Neural progenitor cell (in vitro differentiated cells): ENCODE measurements around the gene TTLL8. TPM values are rescaled to one million over a fixed set of nuclear protein-coding genes. Genes with fewer than 3 reads are reported as not detected.

Source experiments
- DNase-seq: peaks from one replicate; pipeline ENCODE4 v3.0.0-alpha.2; 2016; ENCODE audit warnings: low spot score
- H2AFZ ChIP-seq: fragments of 200-600 bp; sonication (generic); replicated peaks from 2 replicates; pipeline ENCODE4 v1.6.1; 2016; ENCODE audit warnings: antibody characterized with exemption
- H3F3A ChIP-seq: fragments of 200-600 bp; sonication (generic); 2 replicates; pipeline ENCODE4 v1.6.1; 2016; ENCODE audit warnings: antibody characterized with exemption, low read depth
- H3K27ac ChIP-seq: fragments of 200-600 bp; sonication (generic); 2 replicates; pipeline ENCODE4 v1.5.1; 2016; ENCODE audit warnings: mild to moderate bottlenecking
- H3K27me3 ChIP-seq: fragments of 200-600 bp; sonication (generic); 2 replicates; pipeline ENCODE4 v1.6.1; 2016; ENCODE audit warnings: mild to moderate bottlenecking, moderate library complexity
- H3K36me3 ChIP-seq: fragments of 200-600 bp; sonication (generic); 2 replicates; pipeline ENCODE4 v1.5.1; 2016
- H3K4me1 ChIP-seq: fragments of 200-600 bp; sonication (generic); 2 replicates; pipeline ENCODE4 v1.6.1; 2016; ENCODE audit warnings: mixed run types
- H3K4me2 ChIP-seq: fragments of 200-600 bp; sonication (generic); 2 replicates; pipeline ENCODE4 v1.6.1; 2016
- H3K4me3 ChIP-seq: fragments of 200-600 bp; sonication (generic); 2 replicates; pipeline ENCODE4 v1.5.1; 2016
- H3K79me2 ChIP-seq: fragments of 200-600 bp; sonication (generic); 2 replicates; pipeline ENCODE4 v1.6.1; 2016; ENCODE audit warnings: low read depth
- H3K9ac ChIP-seq: fragments of 200-600 bp; sonication (generic); 2 replicates; pipeline ENCODE4 v1.6.1; 2016
- H3K9me3 ChIP-seq: fragments of 200-600 bp; sonication (generic); 2 replicates; pipeline ENCODE4 v1.5.1; 2016; ENCODE audit warnings: low read depth
- H4K20me1 ChIP-seq: fragments of 200-600 bp; sonication (generic); 2 replicates; pipeline ENCODE4 v1.6.1; 2016; ENCODE audit warnings: low read depth
- H3K27ac Mint-ChIP-seq: 3 replicates; pipeline ENCODE4 v1.8.0; 2021; ENCODE audit warnings: mixed read lengths
- H3K27me3 Mint-ChIP-seq: 2 replicates; pipeline ENCODE4 v1.8.0; 2022; ENCODE audit warnings: low read depth, mild to moderate bottlenecking, inconsistent platforms, moderate library complexity, mixed read lengths; ENCODE audit not compliant: insufficient read depth
- H3K36me3 Mint-ChIP-seq: 3 replicates; pipeline ENCODE4 v1.8.0; 2021; ENCODE audit warnings: mixed read lengths
- H3K4me1 Mint-ChIP-seq: 3 replicates; pipeline ENCODE4 v1.8.0; 2021; ENCODE audit warnings: mixed read lengths
- H3K4me3 Mint-ChIP-seq: 3 replicates; pipeline ENCODE4 v1.8.0; 2021; ENCODE audit warnings: mild to moderate bottlenecking, moderate library complexity, mixed read lengths
- H3K9me3 Mint-ChIP-seq: 3 replicates; pipeline ENCODE4 v1.8.0; 2020; ENCODE audit warnings: mixed read lengths
- CTCF ChIP-seq: fragments of 200-600 bp; sonication (generic); IDR thresholded peaks from 2 replicates; pipeline ENCODE4 v1.5.1; 2017; ENCODE audit warnings: antibody characterized with exemption, mild to moderate bottlenecking
- EZH2 ChIP-seq: fragments of 200-600 bp; sonication (generic); IDR thresholded peaks from 2 replicates; pipeline ENCODE4 v1.6.1; 2017; ENCODE audit warnings: antibody characterized with exemption, mild to moderate bottlenecking, moderate library complexity
- EZH2phosphoT487 ChIP-seq: fragments of 200-600 bp; sonication (generic); IDR thresholded peaks from 2 replicates; pipeline ENCODE4 v1.6.1; 2017; ENCODE audit warnings: antibody characterized with exemption
- total RNA-seq: library from RNA; depleted of rRNA; stranded (reverse); fragments of >200 nt; gene quantifications from 2 replicates; pipeline ENCODE4 v1.2.3, GENCODE V29; 2015; ENCODE audit warnings: low replicate concordance

The TTLL8 gene
- total RNA-seq: not detected in 2 replicates

DNA sequence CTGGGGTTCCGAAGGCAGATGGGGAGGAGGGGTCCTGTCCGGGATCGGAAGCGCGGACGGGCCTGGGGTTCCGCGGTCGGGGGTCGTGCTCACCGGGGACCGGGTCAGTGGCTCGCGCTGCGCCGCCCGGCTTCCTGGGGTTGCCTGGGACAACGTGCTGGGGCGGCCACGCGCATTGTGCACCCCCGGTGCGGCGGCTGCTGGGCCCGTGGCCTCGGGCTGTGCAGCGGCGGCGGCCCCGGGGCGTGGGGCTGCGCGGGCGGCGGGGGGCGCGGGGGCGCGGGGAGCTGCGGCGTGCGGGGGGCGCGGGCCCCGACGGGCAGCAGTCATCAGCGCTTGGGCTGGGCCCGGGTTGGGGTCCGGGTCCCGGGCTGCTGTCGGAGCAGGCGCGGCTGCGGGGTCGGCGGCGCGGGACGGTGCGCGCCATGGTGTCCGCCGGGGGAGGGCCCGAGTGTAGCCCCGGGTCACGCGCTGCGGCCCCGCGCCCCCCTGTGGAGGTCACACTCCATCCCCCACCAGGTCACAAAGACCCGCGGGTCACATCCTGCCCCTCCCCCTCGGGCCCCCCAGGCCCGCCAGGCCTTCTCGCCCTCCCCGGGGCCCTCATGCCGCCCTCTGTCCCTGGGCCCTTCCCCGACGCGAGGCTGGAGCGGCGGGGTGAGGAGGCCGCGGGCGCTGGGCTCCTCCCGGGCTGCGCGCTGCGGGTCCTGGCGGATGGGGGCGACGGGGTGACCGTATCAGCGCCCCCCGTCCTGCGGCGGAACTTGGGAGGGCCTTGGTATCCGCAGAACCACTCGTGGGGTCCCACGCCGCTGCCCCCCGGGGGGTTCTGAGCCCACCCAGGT lies at the start of gene TTLL8:
Gene TTLL8 (minus strand): TSS at position 238 of the 845 bp plus-strand sequence.
- Histone ChIP-seq H3K27ac (no peak within 1 kb of the TSS), H3K27me3 (peaks cover 41% of the 10 kb centered on the region), H3K4me2 (peak within 1 kb of the TSS; percentile 84), H2AFZ (peak within 1 kb of the TSS; percentile 85), H3K4me1 (peaks cover 13% of the 10 kb centered on the region), H3K79me2 (no peaks in the 10 kb centered on the region), H3K9me3 (no peaks in the 10 kb centered on the region), H3K9ac (no peak within 1 kb of the TSS), H3K4me3 (peak within 1 kb of the TSS; percentile 54), H4K20me1 (no peaks in the 10 kb centered on the region), H3K36me3 (no peaks in the 10 kb centered on the region), H3F3A (peaks cover 12% of the 10 kb centered on the region)
- peaks cover 2% of the 10 kb centered on the region for H3K9me3 Mint-ChIP-seq
- peaks cover 9% of the 10 kb centered on the region for H3K27me3 Mint-ChIP-seq
- H3K4me1 Mint-ChIP-seq: peaks cover 15% of the 10 kb centered on the region
- DNase-seq: peak; percentile 43
- H3K4me3 Mint-ChIP-seq: peak within 1 kb of the TSS; percentile 74
- TF ChIP-seq CTCF (no peak), EZH2phosphoT487 (peak; percentile 62), EZH2 (peak; percentile 87)
- no peaks in the 10 kb centered on the region for H3K36me3 Mint-ChIP-seq
- H3K27ac Mint-ChIP-seq: no peak within 1 kb of the TSS

DNA sequence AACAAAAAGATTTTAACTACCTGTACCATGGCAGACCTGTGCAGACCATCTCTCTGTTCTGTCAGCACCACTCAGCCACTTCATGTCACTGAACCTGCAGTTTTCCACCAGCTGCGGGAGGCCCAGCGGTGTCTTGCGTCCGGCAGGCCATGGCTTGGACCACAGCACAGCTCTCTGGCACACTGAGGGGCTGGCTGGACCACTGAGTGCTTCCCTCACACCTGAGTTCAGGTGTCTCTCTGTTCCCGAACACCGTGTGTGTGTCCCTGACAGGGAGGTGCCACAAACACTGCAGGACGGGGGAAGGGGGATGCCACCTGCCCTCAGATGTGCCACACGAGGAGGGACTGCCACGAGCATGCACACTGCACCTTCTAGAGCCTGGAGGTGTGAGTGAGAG lies 49.4 kb upstream of the TTLL8 start:
- Histone ChIP-seq H4K20me1 (no peaks in the 10 kb centered on the region), H3K27me3 (no peaks in the 10 kb centered on the region), H3K9ac (no peak overlapping the region), H3K4me2 (no peak overlapping the region), H3K27ac (no peak overlapping the region), H3K4me3 (no peak overlapping the region), H2AFZ (no peak overlapping the region), H3K79me2 (no peaks in the 10 kb centered on the region), H3K4me1 (no peaks in the 10 kb centered on the region), H3F3A (no peaks in the 10 kb centered on the region), H3K9me3 (no peaks in the 10 kb centered on the region), H3K36me3 (no peaks in the 10 kb centered on the region)
- Mint-ChIP-seq H3K27ac (no peak overlapping the region), H3K36me3 (no peaks in the 10 kb centered on the region), H3K9me3 (no peaks in the 10 kb centered on the region), H3K4me3 (no peak overlapping the region), H3K27me3 (no peaks in the 10 kb centered on the region), H3K4me1 (peaks cover 18% of the 10 kb centered on the region)
- TF ChIP-seq CTCF (no peak), EZH2 (no peak), EZH2phosphoT487 (no peak)
- no peak for DNase-seq

DNA sequence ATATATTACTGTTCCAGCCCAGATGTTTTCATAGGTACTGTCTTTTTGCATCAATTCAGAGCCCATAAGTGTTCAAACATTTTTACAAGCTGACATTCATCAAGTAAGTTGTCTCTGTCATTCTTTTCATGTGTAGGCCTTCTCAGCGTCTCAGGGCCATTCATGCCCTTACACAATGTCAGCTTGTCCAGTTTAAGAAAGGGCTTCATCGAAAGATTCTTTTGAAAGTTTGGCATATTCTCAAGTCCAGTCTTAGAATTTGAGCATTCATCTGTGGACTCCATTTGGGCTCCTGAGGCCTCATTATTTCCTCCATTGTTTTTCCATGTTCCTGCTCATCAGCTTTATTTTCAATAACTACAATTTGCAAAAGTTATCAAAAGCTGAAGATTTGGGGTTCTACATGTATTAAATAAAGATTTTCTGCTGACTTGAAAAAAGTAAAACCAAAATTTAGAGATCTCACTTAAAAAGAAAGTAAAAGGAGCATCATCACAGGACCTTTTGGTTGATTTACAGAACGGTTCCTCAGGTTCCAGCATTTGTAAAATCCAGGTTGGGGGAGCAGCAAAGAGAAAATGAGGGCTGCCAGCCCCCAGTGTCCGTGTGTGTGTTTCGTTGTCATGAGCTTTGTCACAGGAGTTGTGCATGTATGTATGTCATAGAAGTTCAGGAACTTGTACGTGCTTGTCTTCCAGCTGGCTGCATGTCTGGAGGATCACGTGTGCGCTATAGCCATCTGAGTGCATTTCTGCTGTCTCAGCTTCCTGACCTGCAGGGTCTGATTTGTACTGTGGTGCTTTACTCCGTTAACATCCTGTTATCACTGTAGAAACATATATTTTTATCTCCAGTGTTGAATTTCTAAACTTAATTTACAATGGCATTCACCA lies 47.4 kb upstream of the TTLL8 start:
- Mint-ChIP-seq H3K9me3 (no peaks in the 10 kb centered on the region), H3K36me3 (no peaks in the 10 kb centered on the region), H3K27me3 (no peaks in the 10 kb centered on the region), H3K4me1 (peaks cover 18% of the 10 kb centered on the region), H3K27ac (no peak overlapping the region), H3K4me3 (no peak overlapping the region)
- H3K4me1 ChIP-seq: no peaks in the 10 kb centered on the region
- no peaks in the 10 kb centered on the region for H3K9me3 ChIP-seq
- no peak overlapping the region for H3K4me2 ChIP-seq
- H3K27me3 ChIP-seq: no peaks in the 10 kb centered on the region
- no peaks in the 10 kb centered on the region for H4K20me1 ChIP-seq
- H3K79me2 ChIP-seq: no peaks in the 10 kb centered on the region
- H3K4me3 ChIP-seq: no peak overlapping the region
- TF ChIP-seq EZH2: no peak
- no peak for TF ChIP-seq EZH2phosphoT487
- TF ChIP-seq CTCF: no peak
- H3K27ac ChIP-seq: no peak overlapping the region
- no peaks in the 10 kb centered on the region for H3F3A ChIP-seq
- peak overlapping the region; percentile 22 for H2AFZ ChIP-seq
- no peak for DNase-seq
- H3K9ac ChIP-seq: no peak overlapping the region
- no peaks in the 10 kb centered on the region for H3K36me3 ChIP-seq
